ENCODE measurements around the gene ELL2. TPM values are rescaled to one million over a fixed set of nuclear protein-coding genes. Genes with fewer than 3 reads are reported as not detected.

The ELL2 gene
- total and polyA plus RNA-seq, 2 donors (not counting 1 experiment from before 2014, with no cell fraction given) = 7.2 to 27.0 TPM

DNA sequence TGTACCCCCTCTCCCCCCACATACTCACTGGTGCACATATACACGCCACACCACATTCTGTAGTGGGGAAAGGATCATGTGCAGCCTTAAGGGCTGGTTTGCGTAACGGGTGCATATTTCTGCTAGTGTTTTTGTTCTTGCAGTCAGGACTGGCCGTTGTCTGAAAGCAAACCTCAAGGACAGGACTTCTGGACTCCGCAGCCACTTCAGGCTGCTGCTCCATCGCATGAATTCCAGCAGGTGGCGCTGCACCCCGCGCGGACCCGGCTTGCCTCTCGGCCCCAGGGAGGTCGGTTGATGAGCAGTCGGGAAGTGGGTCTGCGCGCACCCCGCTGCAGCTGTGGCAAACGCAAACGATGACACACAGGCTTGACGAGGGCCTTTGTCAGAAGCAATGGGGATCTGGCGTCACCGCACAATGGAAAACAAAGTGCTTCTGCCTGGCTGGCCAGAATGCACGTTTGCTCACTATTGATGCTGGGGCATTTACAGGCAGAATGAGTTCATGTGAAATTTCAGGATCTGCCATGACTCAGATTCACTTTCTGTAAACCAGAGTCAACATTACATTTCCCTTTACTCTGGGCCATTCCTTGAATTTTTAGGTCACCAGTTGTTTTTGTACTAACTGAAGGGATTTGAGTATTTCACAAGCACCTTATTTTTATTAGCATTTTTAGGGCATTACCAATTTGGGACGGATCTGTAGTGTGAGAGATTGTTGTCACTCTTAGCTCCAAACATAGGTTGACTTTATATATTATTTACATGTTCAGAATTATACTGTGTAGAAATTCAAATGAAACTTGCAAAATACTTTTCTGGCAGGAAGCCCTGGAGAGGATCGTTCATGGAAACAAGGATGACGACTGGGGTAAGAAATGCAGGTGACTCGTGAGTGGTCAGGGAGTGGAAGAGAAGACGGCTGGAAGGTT, 102.7 kb downstream of the ELL2 start:
- Histone ChIP-seq H3K27ac (ENCODE audit: low read length in 2 of 2) (no peak overlapping the region), H3K4me1 (ENCODE audit: control insufficient read depth in 2 of 2, insufficient read depth in 2 of 2, low read length in 2 of 2) (peaks cover 15 to 18% of the 10 kb centered on the region in 2 donors), H3K27me3 (replicated peaks in 1 of 4; ENCODE audit: control extremely low read depth in 1 of 4, control insufficient read depth in 3 of 4, insufficient read depth in 4 of 4, low read length in 3 of 4) (peaks cover 0 to 6% (median 1%) of the 10 kb centered on the region in 4 experiments), H2AFZ (ENCODE audit: insufficient read depth, low read depth, low read length, poor library complexity, severe bottlenecking) (peak overlapping the region; percentile 53), H3K79me2 (ENCODE audit: control insufficient read depth, insufficient read depth, low read length) (no peaks in the 10 kb centered on the region), H3K9ac (ENCODE audit: low read length) (no peak overlapping the region), H3K9me3 (ENCODE audit: control extremely low read depth in 1 of 3, control insufficient read depth in 2 of 3, insufficient read depth in 1 of 3, low read length in 2 of 3) (no peaks in the 10 kb centered on the region), H3K4me2 (replicated peaks; ENCODE audit: low read depth, low read length, poor library complexity, severe bottlenecking) (peak overlapping the region; percentile 60), H3K36me3 (replicated peaks in 1 of 2; ENCODE audit: control extremely low read depth in 1 of 2, control insufficient read depth in 1 of 2, extremely low read depth in 1 of 2, insufficient read depth in 2 of 2, low read length in 1 of 2) (no peaks in the 10 kb centered on the region), H4K20me1 (ENCODE audit: control insufficient read depth, insufficient read depth, low read length, poor library complexity, severe bottlenecking) (no peaks in the 10 kb centered on the region), H3K4me3 (ENCODE audit: control extremely low read depth in 1 of 5, extremely low read depth in 1 of 5, insufficient read depth in 1 of 5, low read depth in 2 of 5, low read length in 4 of 5) (peak overlapping the region in 3 of 5 experiments; percentile 7 to 25 (median 18))
- H3K27ac Mint-ChIP-seq = peak overlapping the region; percentile 15
- peaks cover 11% of the 10 kb centered on the region for H3K27me3 Mint-ChIP-seq
- ChIA-PET CTCF (interaction anchor here (1.0 to 7.0 kb wide), 12 partner anchors 9 to 743 kb away, joined by 3 to 151 read pairs (median 6); no protein-coding TSS in a partner anchor), POLR2A (no interaction called here)
- peak; percentile 94 for ATAC-seq (ENCODE audit: low read depth)
- peak overlapping the region; percentile 76 for H3K4me3 Mint-ChIP-seq
- peaks cover 30% of the 10 kb centered on the region for H3K4me1 Mint-ChIP-seq
- intact Hi-C loops (cut with micrococcal nuclease) = loop anchor here (1.0 kb wide), 1 partner anchor 477 kb away; no protein-coding TSS in a partner anchor
- no peaks in the 10 kb centered on the region for H3K9me3 Mint-ChIP-seq (ENCODE audit: insufficient read depth)
- DNase-seq = peak; percentile 89
- no peak for TF ChIP-seq EZH2 (IDR thresholded peaks at IDR 0.05; ENCODE audit: borderline replicate concordance, insufficient read depth, low read depth, low read length, poor library complexity, severe bottlenecking)
- TF ChIP-seq, protein P1, sequence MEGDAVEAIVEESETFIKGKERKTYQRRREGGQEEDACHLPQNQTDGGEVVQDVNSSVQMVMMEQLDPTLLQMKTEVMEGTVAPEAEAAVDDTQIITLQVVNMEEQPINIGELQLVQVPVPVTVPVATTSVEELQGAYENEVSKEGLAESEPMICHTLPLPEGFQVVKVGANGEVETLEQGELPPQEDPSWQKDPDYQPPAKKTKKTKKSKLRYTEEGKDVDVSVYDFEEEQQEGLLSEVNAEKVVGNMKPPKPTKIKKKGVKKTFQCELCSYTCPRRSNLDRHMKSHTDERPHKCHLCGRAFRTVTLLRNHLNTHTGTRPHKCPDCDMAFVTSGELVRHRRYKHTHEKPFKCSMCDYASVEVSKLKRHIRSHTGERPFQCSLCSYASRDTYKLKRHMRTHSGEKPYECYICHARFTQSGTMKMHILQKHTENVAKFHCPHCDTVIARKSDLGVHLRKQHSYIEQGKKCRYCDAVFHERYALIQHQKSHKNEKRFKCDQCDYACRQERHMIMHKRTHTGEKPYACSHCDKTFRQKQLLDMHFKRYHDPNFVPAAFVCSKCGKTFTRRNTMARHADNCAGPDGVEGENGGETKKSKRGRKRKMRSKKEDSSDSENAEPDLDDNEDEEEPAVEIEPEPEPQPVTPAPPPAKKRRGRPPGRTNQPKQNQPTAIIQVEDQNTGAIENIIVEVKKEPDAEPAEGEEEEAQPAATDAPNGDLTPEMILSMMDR (IDR thresholded peaks at IDR 0.05) = peak; percentile 97
- 15% methylated on average over 26 of the region's 28 CpGs for WGBS (ENCODE audit: insufficient coverage)
